Left ventricle myocardium inferior (tissue), 1 donor: ENCODE measurements around the gene LRP8. TPM values are rescaled to one million over a fixed set of nuclear protein-coding genes. Genes with fewer than 3 reads are reported as not detected.

ENCODE experiments used
- DNase-seq: peaks from one replicate; pipeline ENCODE4 v3.0.0-alpha.2; 2020
- H3K27ac ChIP-seq: fragments of 200-600 bp; replicated peaks from 2 replicates; pipeline ENCODE4 v1.8.0; 2021
- H3K27me3 ChIP-seq: fragments of 200-600 bp; 2 replicates; pipeline ENCODE4 v1.8.0; 2021; ENCODE audit warnings: low read depth
- H3K36me3 ChIP-seq: fragments of 200-600 bp; 2 replicates; pipeline ENCODE4 v1.8.0; 2021
- H3K4me1 ChIP-seq: fragments of 200-600 bp; 2 replicates; pipeline ENCODE4 v1.8.0; 2021
- H3K4me3 ChIP-seq: fragments of 200-600 bp; 2 replicates; pipeline ENCODE4 v1.8.0; 2021; ENCODE audit warnings: mild to moderate bottlenecking, moderate library complexity
- H3K9me3 ChIP-seq: fragments of 200-600 bp; replicated peaks from 2 replicates; pipeline ENCODE4 v1.8.0; 2021
- CTCF ChIP-seq: fragments of 200-600 bp; IDR thresholded peaks from 2 replicates; pipeline ENCODE4 v1.8.0; 2021; ENCODE audit warnings: antibody characterized with exemption, mild to moderate bottlenecking, borderline replicate concordance
- intact Hi-C: fragments of 100-400 bp; cut with micrococcal nuclease; formaldehyde crosslinking; loops from one replicate; pipeline ENCODE4 v1.11.0; 2022
- total RNA-seq: library from RNA; stranded (reverse); fragmentation: NEBNext Ultra II Directional; extraction: Animal tissue kit (Norgen Biotek cat#: 25700); gene quantifications from one replicate; pipeline ENCODE4 v1.2.1, GENCODE V29; 2021
- donor health status: DM: no; HTN: yes; CAD: no; lungs with severe emphysema.

Gene LRP8
- total RNA-seq, 1 donor from 2014 or later = 1.8 TPM

- H3K27me3 ChIP-seq = no peaks in the 10 kb centered on the region
- no peaks in the 10 kb centered on the region for H3K36me3 ChIP-seq
- peaks cover 51% of the 10 kb centered on the region for H3K4me1 ChIP-seq
- intact Hi-C loops = no loop called here
- no peak for TF ChIP-seq CTCF
- H3K9me3 ChIP-seq = no peaks in the 10 kb centered on the region
- no peak for DNase-seq
- peak overlapping the region; percentile 87 for H3K4me3 ChIP-seq
- H3K27ac ChIP-seq = peak overlapping the region; percentile 98
Measured at GRCh38 chr1:53195246-53196016, 132.4 kb downstream of the LRP8 start.

Other genes with a start within 250 kb of the LRP8 start
- gene SLC1A7, start 185.4 kb downstream of the LRP8 start, total RNA-seq = 0.44 TPM
- gene CPT2, start 131.2 kb downstream of the LRP8 start, total RNA-seq = 31.7 TPM
- 61.1 TPM for gene CZIB, start 107.4 kb downstream of the LRP8 start, total RNA-seq
- 29.5 TPM for gene MAGOH, start 89.6 kb downstream of the LRP8 start, total RNA-seq
- gene DMRTB1, start 131.3 kb upstream of the LRP8 start, total RNA-seq = not detected